HUES64 (cell line): ENCODE data around the gene SERPINA3. TPM values are rescaled to one million over a fixed set of nuclear protein-coding genes. Genes with fewer than 3 reads are reported as not detected.

Source experiments
- H3K27ac ChIP-seq: 2 replicates; pipeline ENCODE4 v1.7.0; 2013; ENCODE audit warnings: low read depth, low read length, inconsistent platforms
- H3K27me3 ChIP-seq: 2 replicates; pipeline ENCODE4 v1.6.1; 2013; ENCODE audit warnings: mild to moderate bottlenecking, low read length; ENCODE audit not compliant: insufficient read depth
- H3K36me3 ChIP-seq: 2 replicates; pipeline ENCODE4 v1.6.1; 2013; ENCODE audit warnings: mild to moderate bottlenecking, low read length; ENCODE audit not compliant: insufficient read depth
- H3K4me1 ChIP-seq: 2 replicates; pipeline ENCODE4 v1.6.1; 2013; ENCODE audit warnings: mild to moderate bottlenecking, low read length, moderate library complexity; ENCODE audit not compliant: insufficient read depth
- H3K4me3 ChIP-seq: 2 replicates; pipeline ENCODE4 v1.5.1; 2013; ENCODE audit warnings: mild to moderate bottlenecking, low read length, moderate library complexity
- H3K9ac ChIP-seq: 2 replicates; pipeline ENCODE4 v1.6.1; 2013; ENCODE audit warnings: mild to moderate bottlenecking, low read depth, low read length
- H3K9me3 ChIP-seq: 2 replicates; pipeline ENCODE4 v1.6.1; 2013; ENCODE audit warnings: low read depth, low read length; ENCODE audit not compliant: insufficient read depth
- WGBS: fragments of 150-250, 120-280 bp; methylation state at CpG from one replicate; pipeline ENCODE4 v1.1.7; 2013; ENCODE audit warnings: missing lambda C conversion rate; 5-methylcytosine and 5-hydroxymethylcytosine counted together
- polyA plus RNA-seq, 2 experiments: library from polyadenylated mRNA; stranded (reverse); fragments of 50-300 nt; gene quantifications; one replicate each; pipeline ENCODE4 v1.2.3, GENCODE V29; 2013

SERPINA3 gene
- not detected for polyA plus RNA-seq (2013, experiment 1 of 2)
- polyA plus RNA-seq (2013, experiment 2 of 2): not detected

GRCh38 chr14:94612174-94612573, at the start of gene SERPINA3:
SERPINA3 (plus strand) TSS chr14:94612391; CDS start chr14:94614442, 2,051 bp downstream.
- H3K9ac ChIP-seq: no peak within 1 kb of the TSS
- H3K36me3 ChIP-seq: no peaks in the 10 kb centered on the region
- H3K9me3 ChIP-seq: peaks cover 5% of the 10 kb centered on the region; the same call in 1 of the 2 replicates
- no peak within 1 kb of the TSS for H3K4me3 ChIP-seq
- H3K4me1 ChIP-seq: no peaks in the 10 kb centered on the region
- H3K27ac ChIP-seq: no peak within 1 kb of the TSS
- H3K27me3 ChIP-seq: no peaks in the 10 kb centered on the region
- WGBS: 87% methylated on average over 4 of the region's 4 CpGs

- H3K4me3 ChIP-seq: no peak overlapping the region
- H3K9ac ChIP-seq: no peak overlapping the region
- WGBS: 93% methylated on average over 16 of the region's 16 CpGs
- no peaks in the 10 kb centered on the region for H3K4me1 ChIP-seq
- H3K27ac ChIP-seq: no peak overlapping the region
- no peaks in the 10 kb centered on the region for H3K36me3 ChIP-seq
- no peaks in the 10 kb centered on the region for H3K9me3 ChIP-seq
- no peaks in the 10 kb centered on the region for H3K27me3 ChIP-seq
These were observed 49.0 kb upstream of the SERPINA3 start for GRCh38 chr14:94562941-94563883.

- Histone ChIP-seq H3K4me1 (no peaks in the 10 kb centered on the region), H3K9ac (no peak overlapping the region), H3K27me3 (no peaks in the 10 kb centered on the region), H3K27ac (no peak overlapping the region), H3K36me3 (no peaks in the 10 kb centered on the region), H3K4me3 (no peak overlapping the region), H3K9me3 (no peaks in the 10 kb centered on the region)
These were observed 47.8 kb upstream of the SERPINA3 start for GRCh38 chr14:94564381-94564780.

GRCh38 chr14:94568186-94568585, 44.0 kb upstream of the SERPINA3 start:
- Histone ChIP-seq H3K27ac (no peak overlapping the region), H3K27me3 (no peaks in the 10 kb centered on the region), H3K9ac (no peak overlapping the region), H3K4me1 (no peaks in the 10 kb centered on the region), H3K9me3 (no peaks in the 10 kb centered on the region), H3K36me3 (no peaks in the 10 kb centered on the region), H3K4me3 (no peak overlapping the region)
- WGBS: 94% methylated on average over 9 of the region's 9 CpGs

- Histone ChIP-seq H3K9me3 (no peaks in the 10 kb centered on the region), H3K4me3 (no peak overlapping the region), H3K9ac (no peak overlapping the region), H3K36me3 (no peaks in the 10 kb centered on the region), H3K27me3 (no peaks in the 10 kb centered on the region), H3K4me1 (no peaks in the 10 kb centered on the region), H3K27ac (no peak overlapping the region)
- WGBS: 93% methylated on average over 20 of the region's 20 CpGs
These were observed 42.7 kb upstream of the SERPINA3 start for GRCh38 chr14:94569381-94570001.

- H3K36me3 ChIP-seq: no peaks in the 10 kb centered on the region
- no peak overlapping the region for H3K27ac ChIP-seq
- no peak overlapping the region for H3K9ac ChIP-seq
- no peaks in the 10 kb centered on the region for H3K27me3 ChIP-seq
- no peaks in the 10 kb centered on the region for H3K4me1 ChIP-seq
- 93% methylated on average over 6 of the region's 6 CpGs for WGBS
- H3K4me3 ChIP-seq: no peak overlapping the region
- H3K9me3 ChIP-seq: no peaks in the 10 kb centered on the region
These were observed 42.2 kb upstream of the SERPINA3 start for GRCh38 chr14:94570002-94570400.

GRCh38 chr14:94570440-94570839, 41.8 kb upstream of the SERPINA3 start:
- 96% methylated on average over 9 of the region's 9 CpGs for WGBS
- Histone ChIP-seq H3K9ac (no peak overlapping the region), H3K36me3 (no peaks in the 10 kb centered on the region), H3K4me1 (no peaks in the 10 kb centered on the region), H3K9me3 (no peaks in the 10 kb centered on the region), H3K27me3 (no peaks in the 10 kb centered on the region), H3K27ac (no peak overlapping the region), H3K4me3 (no peak overlapping the region)

GRCh38 chr14:94571395-94571794, 40.8 kb upstream of the SERPINA3 start:
- Histone ChIP-seq H3K4me3 (no peak overlapping the region), H3K9ac (no peak overlapping the region), H3K36me3 (no peaks in the 10 kb centered on the region), H3K27ac (no peak overlapping the region), H3K27me3 (no peaks in the 10 kb centered on the region), H3K9me3 (no peaks in the 10 kb centered on the region), H3K4me1 (no peaks in the 10 kb centered on the region)
- WGBS: 81% methylated on average over 7 of the region's 7 CpGs

GRCh38 chr14:94571950-94572349, 40.2 kb upstream of the SERPINA3 start:
- H3K27me3 ChIP-seq: no peaks in the 10 kb centered on the region
- WGBS: 94% methylated on average over 6 of the region's 6 CpGs
- no peak overlapping the region for H3K9ac ChIP-seq
- no peaks in the 10 kb centered on the region for H3K9me3 ChIP-seq
- H3K36me3 ChIP-seq: no peaks in the 10 kb centered on the region
- no peaks in the 10 kb centered on the region for H3K4me1 ChIP-seq
- no peak overlapping the region for H3K4me3 ChIP-seq
- H3K27ac ChIP-seq: no peak overlapping the region

- H3K4me1 ChIP-seq: no peaks in the 10 kb centered on the region
- H3K4me3 ChIP-seq: no peak overlapping the region
- 86% methylated on average over 7 of the region's 7 CpGs for WGBS
- H3K27me3 ChIP-seq: no peaks in the 10 kb centered on the region
- H3K9ac ChIP-seq: no peak overlapping the region
- no peaks in the 10 kb centered on the region for H3K36me3 ChIP-seq
- H3K27ac ChIP-seq: no peak overlapping the region
- H3K9me3 ChIP-seq: no peaks in the 10 kb centered on the region
These were observed 39.4 kb upstream of the SERPINA3 start for GRCh38 chr14:94572637-94573303.
